MM.1S (cell line): ENCODE results near the gene KIN.

Experiments
- DNase-seq: peaks from one replicate; pipeline ENCODE4 v3.0.0-alpha.2; 2015
- H2AFZ ChIP-seq: fragments of 300-600 bp; sonication (generic); 2 replicates; pipeline ENCODE4 v1.6.0; 2016; ENCODE audit warnings: antibody characterized with exemption, low read length
- H3F3A ChIP-seq: fragments of 300-600 bp; sonication (generic); 2 replicates; pipeline ENCODE4 v1.6.1; 2016; ENCODE audit warnings: mild to moderate bottlenecking, antibody characterized with exemption, low read length, moderate library complexity, mixed read lengths; ENCODE audit not compliant: insufficient read depth
- H3K27ac ChIP-seq: fragments of 300-600 bp; sonication (generic); 2 replicates; pipeline ENCODE4 v1.5.1; 2016; ENCODE audit warnings: mild to moderate bottlenecking, low read length
- H3K27me3 ChIP-seq: fragments of 300-600 bp; sonication (generic); replicated peaks from 2 replicates; pipeline ENCODE4 v1.6.0; 2016; ENCODE audit warnings: low read length; ENCODE audit not compliant: insufficient read depth
- H3K36me3 ChIP-seq: fragments of 300-600 bp; sonication (generic); replicated peaks from 2 replicates; pipeline ENCODE4 v1.6.1; 2016; ENCODE audit warnings: mild to moderate bottlenecking, low read length, mixed read lengths; ENCODE audit not compliant: insufficient read depth
- H3K4me1 ChIP-seq: fragments of 300-600 bp; sonication (generic); 2 replicates; pipeline ENCODE4 v1.6.1; 2016; ENCODE audit warnings: low read length, mixed read lengths
- H3K4me2 ChIP-seq: fragments of 300-600 bp; sonication (generic); 2 replicates; pipeline ENCODE4 v1.6.0; 2016; ENCODE audit warnings: low read depth, low read length
- H3K4me3 ChIP-seq: fragments of 300-600 bp; sonication (generic); 2 replicates; pipeline ENCODE4 v1.5.1; 2016; ENCODE audit warnings: low read length, mixed read lengths
- H3K79me2 ChIP-seq: fragments of 300-600 bp; sonication (generic); 2 replicates; pipeline ENCODE4 v1.6.1; 2016; ENCODE audit warnings: mixed run types, low read length, mixed read lengths
- H3K9ac ChIP-seq: fragments of 300-600 bp; sonication (generic); 2 replicates; pipeline ENCODE4 v1.6.1; 2016; ENCODE audit warnings: low read length, mixed read lengths
- H3K9me2 ChIP-seq: fragments of 300-600 bp; sonication (generic); replicated peaks from 2 replicates; pipeline ENCODE4 v1.6.1; 2016; ENCODE audit warnings: mild to moderate bottlenecking, low read length, mixed read lengths; ENCODE audit not compliant: insufficient read depth
- H3K9me3 ChIP-seq: fragments of 300-600 bp; sonication (generic); replicated peaks from 2 replicates; pipeline ENCODE4 v1.6.1; 2016; ENCODE audit warnings: mild to moderate bottlenecking, low read length, mixed read lengths; ENCODE audit not compliant: insufficient read depth
- H4K20me1 ChIP-seq: fragments of 300-600 bp; sonication (generic); 2 replicates; pipeline ENCODE4 v1.6.1; 2016; ENCODE audit warnings: mild to moderate bottlenecking, low read length, moderate library complexity, mixed read lengths; ENCODE audit not compliant: insufficient read depth
- EZH2 ChIP-seq: fragments of 300-600 bp; sonication (generic); optimal IDR thresholded peaks from 2 replicates; pipeline ENCODE3; 2017; ENCODE audit warnings: low read depth, mild to moderate bottlenecking, antibody characterized with exemption, low read length, mixed read lengths
- EZH2phosphoT487 ChIP-seq: fragments of 300-600 bp; sonication (generic); IDR thresholded peaks from 2 replicates; pipeline ENCODE4 v1.6.1; 2018; ENCODE audit warnings: antibody characterized with exemption, low read length
- TF ChIP-seq, protein P1 (sequence below): fragments of 300-600 bp; sonication (generic); IDR thresholded peaks from 2 replicates; pipeline ENCODE4 v1.5.1; 2016; ENCODE audit warnings: antibody characterized with exemption, low read length, mixed read lengths

The KIN gene

DNA sequence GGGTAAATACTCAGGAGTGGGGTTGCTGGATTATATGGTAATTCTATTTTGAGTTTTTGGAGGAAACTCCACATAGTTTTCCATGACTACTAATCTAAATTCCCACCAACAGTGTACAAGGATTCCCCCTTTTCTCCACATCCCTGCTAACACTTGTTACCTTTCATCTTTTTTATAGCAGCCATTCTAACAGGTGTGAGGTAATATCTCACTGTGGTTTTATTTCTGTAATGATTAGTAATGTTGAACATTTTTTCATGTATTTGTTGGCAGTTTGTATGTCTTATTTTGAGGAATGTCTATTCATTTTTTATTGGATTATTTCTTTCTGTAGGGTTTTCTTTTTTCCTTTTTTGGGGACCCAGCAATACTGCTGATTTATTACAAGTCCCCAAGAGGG lies 45.4 kb upstream of the KIN start:
- no peak overlapping the region for H3K27ac ChIP-seq
- DNase-seq, result no peak
- no peaks in the 10 kb centered on the region for H3K4me1 ChIP-seq
- H3K9ac ChIP-seq, result no peak overlapping the region
- H3K36me3 ChIP-seq, result no peaks in the 10 kb centered on the region
- H3K27me3 ChIP-seq, result no peaks in the 10 kb centered on the region
- no peak overlapping the region for H3K4me3 ChIP-seq
- no peak overlapping the region for H2AFZ ChIP-seq
- no peak overlapping the region for H3K4me2 ChIP-seq
- H3K9me3 ChIP-seq, result no peaks in the 10 kb centered on the region
- peaks cover 42% of the 10 kb centered on the region for H3K79me2 ChIP-seq
- H4K20me1 ChIP-seq, result no peaks in the 10 kb centered on the region
- no peaks in the 10 kb centered on the region for H3F3A ChIP-seq
- TF ChIP-seq EZH2phosphoT487 (no peak), EZH2 (no peak)
- TF ChIP-seq, protein P1, sequence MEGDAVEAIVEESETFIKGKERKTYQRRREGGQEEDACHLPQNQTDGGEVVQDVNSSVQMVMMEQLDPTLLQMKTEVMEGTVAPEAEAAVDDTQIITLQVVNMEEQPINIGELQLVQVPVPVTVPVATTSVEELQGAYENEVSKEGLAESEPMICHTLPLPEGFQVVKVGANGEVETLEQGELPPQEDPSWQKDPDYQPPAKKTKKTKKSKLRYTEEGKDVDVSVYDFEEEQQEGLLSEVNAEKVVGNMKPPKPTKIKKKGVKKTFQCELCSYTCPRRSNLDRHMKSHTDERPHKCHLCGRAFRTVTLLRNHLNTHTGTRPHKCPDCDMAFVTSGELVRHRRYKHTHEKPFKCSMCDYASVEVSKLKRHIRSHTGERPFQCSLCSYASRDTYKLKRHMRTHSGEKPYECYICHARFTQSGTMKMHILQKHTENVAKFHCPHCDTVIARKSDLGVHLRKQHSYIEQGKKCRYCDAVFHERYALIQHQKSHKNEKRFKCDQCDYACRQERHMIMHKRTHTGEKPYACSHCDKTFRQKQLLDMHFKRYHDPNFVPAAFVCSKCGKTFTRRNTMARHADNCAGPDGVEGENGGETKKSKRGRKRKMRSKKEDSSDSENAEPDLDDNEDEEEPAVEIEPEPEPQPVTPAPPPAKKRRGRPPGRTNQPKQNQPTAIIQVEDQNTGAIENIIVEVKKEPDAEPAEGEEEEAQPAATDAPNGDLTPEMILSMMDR, result no peak
- H3K9me2 ChIP-seq, result no peaks in the 10 kb centered on the region

DNA sequence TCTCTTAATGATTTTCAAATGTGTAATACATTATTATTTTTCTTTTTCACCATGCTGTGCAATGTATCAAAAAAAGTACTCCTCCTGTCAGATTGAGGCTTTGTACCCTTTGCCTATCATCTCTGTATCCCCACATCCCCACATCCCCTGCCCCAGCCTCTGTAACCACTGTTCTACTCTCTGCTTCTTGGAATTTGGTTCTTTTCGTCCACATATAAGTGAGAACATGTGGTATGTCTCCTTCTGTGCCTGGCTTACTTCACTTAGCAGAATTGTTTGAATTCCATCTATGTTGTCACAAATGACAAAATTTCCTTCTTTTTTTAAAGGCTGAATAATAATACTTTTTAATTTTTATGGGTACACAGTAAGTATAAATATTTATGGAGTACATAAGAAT lies 44.3 kb upstream of the KIN start:
- TF ChIP-seq, protein P1, result no peak
- TF ChIP-seq EZH2 (no peak), EZH2phosphoT487 (no peak)
- Histone ChIP-seq H3K27me3 (no peaks in the 10 kb centered on the region), H3K4me3 (no peak overlapping the region), H3K9ac (no peak overlapping the region), H2AFZ (no peak overlapping the region), H4K20me1 (no peaks in the 10 kb centered on the region), H3K4me1 (no peaks in the 10 kb centered on the region), H3K36me3 (no peaks in the 10 kb centered on the region), H3K4me2 (no peak overlapping the region), H3F3A (no peaks in the 10 kb centered on the region), H3K9me2 (no peaks in the 10 kb centered on the region), H3K79me2 (peaks cover 49% of the 10 kb centered on the region), H3K27ac (no peak overlapping the region), H3K9me3 (no peaks in the 10 kb centered on the region)
- no peak for DNase-seq

DNA sequence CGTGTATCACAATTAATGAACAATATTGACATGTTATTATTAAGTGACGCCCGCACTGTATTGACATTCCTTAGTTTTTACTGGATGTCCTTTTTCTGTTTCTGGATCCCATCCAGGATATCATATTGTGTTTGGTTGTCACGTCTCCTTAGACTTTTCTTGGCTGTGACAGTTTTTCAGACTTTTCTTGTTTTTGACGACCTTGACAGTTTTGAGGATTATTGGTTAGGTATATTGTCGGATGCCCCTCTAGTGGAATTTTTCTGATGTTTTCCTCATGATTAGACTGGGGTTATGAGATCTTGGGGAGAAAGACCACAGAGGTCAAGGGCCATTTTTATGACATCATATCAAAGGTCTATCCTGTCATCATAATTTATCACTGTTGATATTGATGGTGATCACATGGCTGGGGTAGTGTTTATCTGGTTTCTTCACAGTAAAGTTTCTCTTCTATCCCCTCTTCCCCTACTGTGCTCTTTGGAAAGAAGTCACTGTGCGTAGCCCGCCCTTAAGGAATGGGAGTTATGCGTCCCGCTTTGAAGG lies 41.6 kb upstream of the KIN start:
- TF ChIP-seq, protein P1, result no peak
- no peak for TF ChIP-seq EZH2
- TF ChIP-seq EZH2phosphoT487, result no peak
- peaks cover 34% of the 10 kb centered on the region for H3K79me2 ChIP-seq

More for the DNA sequence above, 41.6 kb upstream of the KIN start:
- H3K27me3 ChIP-seq, result no peaks in the 10 kb centered on the region
- peaks cover 3% of the 10 kb centered on the region; the same call in 1 of the 2 replicates for H3K36me3 ChIP-seq
- no peaks in the 10 kb centered on the region for H3K4me1 ChIP-seq
- no peaks in the 10 kb centered on the region for H3F3A ChIP-seq
- no peak overlapping the region for H3K4me2 ChIP-seq
- no peak overlapping the region for H3K4me3 ChIP-seq
- no peaks in the 10 kb centered on the region for H3K9me2 ChIP-seq
- no peaks in the 10 kb centered on the region for H4K20me1 ChIP-seq
- no peak overlapping the region for H3K27ac ChIP-seq
- no peak overlapping the region for H2AFZ ChIP-seq
- DNase-seq, result no peak
- H3K9me3 ChIP-seq, result no peaks in the 10 kb centered on the region
- H3K9ac ChIP-seq, result no peak overlapping the region
